Muscle layer of colon (tissue), 2 donors: Measurements from ENCODE around the gene TMEM17.
A peak's percentile ranks its signal among the peaks of the same experiment; 100 is the strongest.

Source experiments
- H3K27ac ChIP-seq: one replicate; pipeline ENCODE4 v1.7.0; 2013; ENCODE audit warnings: low read depth, mild to moderate bottlenecking, low read length, moderate library complexity
- H3K27me3 ChIP-seq, 2 donors: one replicate each; pipeline ENCODE4 v1.7.0; 2013; ENCODE audit warnings: low read length in 2 of 2, mild to moderate bottlenecking in 2 of 2; ENCODE audit not compliant: insufficient read depth in 2 of 2, control insufficient read depth in 1 of 2
- H3K36me3 ChIP-seq: one replicate; pipeline ENCODE4 v1.7.0; 2013; ENCODE audit warnings: mild to moderate bottlenecking, low read length; ENCODE audit not compliant: insufficient read depth
- H3K4me1 ChIP-seq: one replicate; pipeline ENCODE4 v1.7.0; 2013; ENCODE audit warnings: mild to moderate bottlenecking, low read length; ENCODE audit not compliant: insufficient read depth
- H3K4me3 ChIP-seq, 2 donors: one replicate each; pipeline ENCODE4 v1.7.0; 2013; ENCODE audit warnings: low read length in 2 of 2, low read depth in 1 of 2, mild to moderate bottlenecking in 1 of 2, moderate library complexity in 1 of 2
- H3K9ac ChIP-seq: one replicate; pipeline ENCODE4 v1.7.0; 2013; ENCODE audit warnings: low read length
- H3K9me3 ChIP-seq: one replicate; pipeline ENCODE4 v1.7.0; 2013; ENCODE audit warnings: mild to moderate bottlenecking, low read length
- donor health status: abdominal sarcoma.
- donor health status: Adenocarcinoma of cecum.

Gene TMEM17

DNA sequence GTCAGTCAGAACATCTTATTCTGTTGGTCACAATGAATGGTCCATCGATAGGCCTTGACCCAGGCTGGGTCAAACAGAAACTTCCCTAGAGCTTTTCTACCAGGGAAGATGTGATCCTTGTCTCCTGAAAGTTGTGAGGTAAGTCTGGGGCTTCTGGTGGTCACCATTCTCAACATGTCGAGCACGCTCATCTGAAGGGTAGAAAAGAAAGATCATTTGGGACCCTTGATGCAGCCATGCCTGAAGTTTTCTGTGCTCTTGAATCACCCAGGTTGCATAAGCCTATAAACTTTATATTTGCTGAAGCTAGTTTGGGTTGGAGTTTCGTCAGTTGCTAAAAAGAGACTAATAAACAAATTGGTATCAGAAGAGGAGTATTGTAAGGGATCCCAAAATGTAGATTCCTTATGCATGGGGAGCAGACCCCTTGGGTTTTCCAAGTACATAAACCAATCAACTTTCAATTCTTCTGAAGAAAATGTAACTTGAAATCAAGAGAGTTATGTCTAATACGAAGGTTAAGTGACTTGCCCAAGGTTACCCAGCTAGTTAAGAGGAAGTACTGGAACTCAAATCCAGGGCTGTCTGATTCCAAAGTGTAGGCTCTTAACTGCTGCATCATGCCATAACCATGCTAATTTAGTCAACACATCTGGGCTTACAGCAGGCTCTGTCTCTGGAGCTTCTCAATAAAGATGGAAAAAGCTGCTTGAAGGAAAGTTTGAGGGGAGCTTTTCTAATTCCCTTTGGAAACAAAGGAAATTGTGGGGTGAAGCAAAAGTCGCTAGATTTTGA, 23.2 kb downstream of the TMEM17 start:
- Histone ChIP-seq H3K4me3 (no peak overlapping the region), H3K4me1 (peaks cover 24% of the 10 kb centered on the region), H3K9ac (no peak overlapping the region), H3K36me3 (no peaks in the 10 kb centered on the region), H3K27me3 (no peaks in the 10 kb centered on the region), H3K27ac (no peak overlapping the region), H3K9me3 (no peaks in the 10 kb centered on the region)

DNA sequence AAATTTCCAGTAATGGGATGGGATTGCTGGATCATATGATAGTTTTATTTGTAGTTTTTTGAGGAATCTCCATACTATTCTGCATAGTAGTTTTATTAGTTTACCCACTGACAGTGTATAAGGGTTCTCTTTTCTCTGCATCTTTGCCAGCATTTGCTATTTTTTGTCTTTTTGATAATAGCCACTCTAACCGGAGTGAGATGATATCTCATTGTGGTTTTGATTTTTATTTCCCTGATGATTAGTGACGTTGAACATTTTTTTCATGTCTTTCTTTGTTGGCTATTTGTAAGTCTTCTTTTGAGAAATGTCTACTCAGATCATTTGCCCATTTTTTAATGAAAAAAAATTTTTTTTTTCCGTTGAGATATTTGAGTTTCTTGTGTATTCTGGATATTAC, 26.1 kb downstream of the TMEM17 start:
- no peak overlapping the region for H3K9ac ChIP-seq
- no peaks in the 10 kb centered on the region for H3K36me3 ChIP-seq
- peaks cover 30% of the 10 kb centered on the region for H3K4me1 ChIP-seq
- no peak overlapping the region for H3K4me3 ChIP-seq
- H3K27ac ChIP-seq: no peak overlapping the region
- no peaks in the 10 kb centered on the region for H3K27me3 ChIP-seq
- no peaks in the 10 kb centered on the region for H3K9me3 ChIP-seq

DNA sequence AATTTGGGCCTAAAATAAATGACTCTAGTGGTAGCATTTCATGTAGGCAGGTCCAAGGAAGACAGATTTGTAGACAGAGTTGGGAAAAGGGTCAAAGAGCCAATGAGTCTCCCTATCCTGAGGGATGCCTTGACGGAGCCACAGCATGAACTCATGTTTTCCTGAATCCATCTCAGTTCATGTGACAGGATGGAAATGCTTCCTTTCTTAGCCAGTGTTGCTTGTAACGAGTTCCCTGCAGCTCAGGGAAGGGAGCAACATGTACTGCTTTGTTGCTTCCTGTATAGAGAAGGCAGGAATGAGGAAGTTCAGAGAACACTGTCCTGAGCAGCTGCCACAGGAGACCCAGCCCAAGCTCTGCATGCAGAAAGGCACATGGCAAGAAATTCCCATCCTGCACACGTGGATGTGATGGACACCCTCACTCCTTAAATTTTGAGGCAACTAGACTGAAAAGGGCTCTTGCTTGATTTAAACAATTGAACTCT, 27.9 kb downstream of the TMEM17 start:
- Histone ChIP-seq H3K27me3 (no peaks in the 10 kb centered on the region), H3K4me1 (peaks cover 48% of the 10 kb centered on the region), H3K9me3 (no peaks in the 10 kb centered on the region), H3K36me3 (no peaks in the 10 kb centered on the region), H3K9ac (no peak overlapping the region), H3K4me3 (no peak overlapping the region), H3K27ac (peak overlapping the region; percentile 14)

DNA sequence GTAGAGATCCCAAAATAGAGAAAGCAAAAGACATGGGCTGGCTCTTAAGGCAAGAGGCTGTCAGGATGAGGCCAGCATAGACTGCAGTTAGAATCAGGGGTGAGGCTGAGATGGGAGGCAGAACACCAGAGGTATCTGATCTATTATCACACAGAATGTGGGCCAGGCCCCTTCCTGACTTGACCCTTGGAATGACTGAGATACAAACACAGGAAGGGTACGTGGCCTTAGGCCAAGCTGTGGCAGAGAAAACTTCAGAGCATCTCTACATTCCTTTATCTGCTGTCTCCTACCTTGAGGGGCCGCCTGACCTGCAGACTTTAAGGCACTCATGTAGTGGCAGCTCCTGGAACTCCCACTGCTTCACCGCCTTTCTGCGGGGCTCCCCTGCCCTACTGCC, 28.4 kb downstream of the TMEM17 start:
- Histone ChIP-seq H3K27me3 (no peaks in the 10 kb centered on the region), H3K4me3 (no peak overlapping the region), H3K9ac (no peak overlapping the region), H3K36me3 (no peaks in the 10 kb centered on the region), H3K9me3 (no peaks in the 10 kb centered on the region), H3K4me1 (peaks cover 54% of the 10 kb centered on the region), H3K27ac (peak overlapping the region; percentile 14)

GRCh38 chr2:62475172-62476011, 30.6 kb downstream of the TMEM17 start:
- peaks cover 54% of the 10 kb centered on the region for H3K4me1 ChIP-seq
- no peak overlapping the region for H3K9ac ChIP-seq
- peak overlapping the region in 1 of 2 donors; percentile 51 for H3K4me3 ChIP-seq
- H3K27me3 ChIP-seq: no peaks in the 10 kb centered on the region
- peak overlapping the region; percentile 54 for H3K27ac ChIP-seq
- H3K9me3 ChIP-seq: no peaks in the 10 kb centered on the region
- H3K36me3 ChIP-seq: no peaks in the 10 kb centered on the region

GRCh38 chr2:62474176-62474575, 31.8 kb downstream of the TMEM17 start:
- Histone ChIP-seq H3K36me3 (no peaks in the 10 kb centered on the region), H3K9ac (no peak overlapping the region), H3K9me3 (no peaks in the 10 kb centered on the region), H3K4me3 (peak overlapping the region in 1 of 2 donors; percentile 51), H3K27ac (peak overlapping the region; percentile 54), H3K27me3 (no peaks in the 10 kb centered on the region), H3K4me1 (peaks cover 54% of the 10 kb centered on the region)

DNA sequence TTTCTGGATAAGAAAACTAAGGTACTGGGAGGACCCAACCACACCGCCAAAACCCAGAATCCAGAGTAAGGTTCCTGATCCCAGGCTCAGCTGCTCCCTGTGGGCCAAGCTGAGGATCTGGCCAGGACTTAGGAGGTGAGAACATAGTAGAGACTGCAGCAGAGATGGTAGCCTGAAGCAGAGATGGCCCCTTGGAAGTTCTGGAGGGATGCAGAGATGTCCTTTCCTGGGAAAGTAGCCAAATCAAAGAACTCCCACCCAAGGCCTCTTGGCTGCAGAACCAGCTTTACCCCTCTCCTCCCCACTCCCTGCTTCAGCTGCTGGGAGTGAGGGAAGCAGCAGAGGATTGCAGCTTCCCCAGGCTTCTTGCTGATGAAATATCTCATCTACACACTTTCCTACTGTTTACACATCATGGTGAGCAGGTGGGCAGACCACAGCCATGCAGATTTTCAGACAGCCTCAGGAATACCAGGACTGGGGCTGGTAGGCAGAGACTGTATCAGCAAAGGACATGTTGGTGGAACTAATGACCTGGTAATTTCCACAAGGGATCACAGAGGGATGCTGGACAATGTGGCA, 32.7 kb downstream of the TMEM17 start:
- no peaks in the 10 kb centered on the region for H3K27me3 ChIP-seq
- no peaks in the 10 kb centered on the region for H3K36me3 ChIP-seq
- peaks cover 53% of the 10 kb centered on the region for H3K4me1 ChIP-seq
- no peak overlapping the region for H3K4me3 ChIP-seq
- H3K9me3 ChIP-seq: no peaks in the 10 kb centered on the region
- no peak overlapping the region for H3K9ac ChIP-seq
- no peak overlapping the region for H3K27ac ChIP-seq

GRCh38 chr2:62472312-62472711, 33.7 kb downstream of the TMEM17 start:
- no peaks in the 10 kb centered on the region for H3K27me3 ChIP-seq
- H3K9ac ChIP-seq: no peak overlapping the region
- H3K9me3 ChIP-seq: no peaks in the 10 kb centered on the region
- no peaks in the 10 kb centered on the region for H3K36me3 ChIP-seq
- H3K4me3 ChIP-seq: no peak overlapping the region
- H3K27ac ChIP-seq: no peak overlapping the region
- peaks cover 50% of the 10 kb centered on the region for H3K4me1 ChIP-seq

- Histone ChIP-seq H3K9me3 (no peaks in the 10 kb centered on the region), H3K36me3 (no peaks in the 10 kb centered on the region), H3K4me3 (no peak overlapping the region), H3K9ac (no peak overlapping the region), H3K27ac (no peak overlapping the region), H3K27me3 (no peaks in the 10 kb centered on the region), H3K4me1 (peaks cover 52% of the 10 kb centered on the region)
Observed at GRCh38 chr2:62471816-62472215, 34.2 kb downstream of the TMEM17 start.

GRCh38 chr2:62471404-62471803, 34.6 kb downstream of the TMEM17 start:
- H3K9ac ChIP-seq: no peak overlapping the region
- no peak overlapping the region for H3K4me3 ChIP-seq
- H3K27ac ChIP-seq: no peak overlapping the region
- H3K27me3 ChIP-seq: no peaks in the 10 kb centered on the region
- no peaks in the 10 kb centered on the region for H3K36me3 ChIP-seq
- no peaks in the 10 kb centered on the region for H3K9me3 ChIP-seq
- H3K4me1 ChIP-seq: peaks cover 50% of the 10 kb centered on the region

DNA sequence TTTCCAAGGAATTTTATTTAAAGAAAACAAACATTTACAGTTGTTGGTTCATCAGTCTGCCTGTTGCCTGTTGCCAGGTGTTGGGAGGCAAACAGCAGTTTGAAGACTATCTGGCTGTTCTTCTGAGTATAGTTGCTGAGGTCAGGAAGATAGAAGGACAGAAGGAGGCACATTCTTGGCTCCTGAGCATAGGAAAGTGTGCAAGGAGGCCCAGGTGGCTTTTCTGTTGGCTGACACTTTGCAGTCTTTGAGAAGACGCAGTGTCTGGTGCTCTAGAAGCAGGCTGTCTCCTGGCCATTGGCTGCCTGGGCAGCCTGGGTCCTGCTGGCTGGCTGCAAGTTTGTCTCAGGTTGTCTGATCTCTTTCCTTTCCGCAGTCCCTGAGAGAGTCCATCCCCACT, 36.4 kb downstream of the TMEM17 start:
- H3K27me3 ChIP-seq: no peaks in the 10 kb centered on the region
- no peaks in the 10 kb centered on the region for H3K36me3 ChIP-seq
- no peak overlapping the region for H3K27ac ChIP-seq
- no peaks in the 10 kb centered on the region for H3K9me3 ChIP-seq
- no peak overlapping the region for H3K4me3 ChIP-seq
- H3K9ac ChIP-seq: no peak overlapping the region
- H3K4me1 ChIP-seq: peaks cover 37% of the 10 kb centered on the region
